HFFc6 (cell line): Measurements from ENCODE around the gene MAGI3. TPM values are rescaled to one million over a fixed set of nuclear protein-coding genes. Genes with fewer than 3 reads are reported as not detected.

Source experiments
- DNase-seq: peaks from one replicate; pipeline ENCODE4 v3.0.0-alpha.2; 2018
- H3K27ac Mint-ChIP-seq: 2 replicates; pipeline ENCODE4 v1.8.0; 2020; ENCODE audit warnings: mild to moderate bottlenecking, mixed read lengths
- H3K27me3 Mint-ChIP-seq: 2 replicates; pipeline ENCODE4 v1.8.0; 2021; ENCODE audit warnings: mild to moderate bottlenecking, moderate library complexity, mixed read lengths; ENCODE audit not compliant: insufficient read depth
- H3K36me3 Mint-ChIP-seq: 2 replicates; pipeline ENCODE4 v1.8.0; 2021; ENCODE audit warnings: low read depth, mixed read lengths
- H3K4me1 Mint-ChIP-seq: 2 replicates; pipeline ENCODE4 v1.8.0; 2020; ENCODE audit warnings: low read depth, mixed read lengths
- H3K4me3 Mint-ChIP-seq: 2 replicates; pipeline ENCODE4 v1.8.0; 2020; ENCODE audit warnings: mild to moderate bottlenecking, moderate library complexity, mixed read lengths
- H3K9me3 Mint-ChIP-seq: 2 replicates; pipeline ENCODE4 v1.8.0; 2020; ENCODE audit warnings: mild to moderate bottlenecking, mixed read lengths
- CTCF ChIP-seq: fragments of 200-600 bp; sonication (generic); IDR thresholded peaks from 2 replicates; pipeline ENCODE4 v1.5.0; 2021; ENCODE audit warnings: antibody characterized with exemption, mild to moderate bottlenecking
- total RNA-seq, 6 experiments: library from RNA; stranded (reverse); fragmentation: NEBNext Ultra II Directional; extraction: Animal tissue kit (Norgen Biotek cat#: 25700); gene quantifications; 2 replicates in 1 of 6; 3 replicates in 5 of 6; pipeline ENCODE4 v1.2.3, GENCODE V29; 2021

MAGI3 gene
- total RNA-seq, 6 experiments from 2014 or later = 5.1 to 8.2 (median 7.6) TPM

- Mint-ChIP-seq H3K4me1 (no peaks in the 10 kb centered on the region), H3K27me3 (no peaks in the 10 kb centered on the region; the same call in 1 of the 2 replicates), H3K9me3 (peaks cover 22% of the 10 kb centered on the region), H3K4me3 (no peak overlapping the region), H3K36me3 (peaks cover 37% of the 10 kb centered on the region), H3K27ac (no peak overlapping the region)
- no peak for TF ChIP-seq CTCF
- no peak for DNase-seq
Observed at GRCh38 chr1:113628997-113629396, 238.7 kb downstream of the MAGI3 start.

GRCh38 chr1:113630340-113631327, 240.3 kb downstream of the MAGI3 start:
- DNase-seq = no peak
- H3K4me1 Mint-ChIP-seq = no peaks in the 10 kb centered on the region
- H3K36me3 Mint-ChIP-seq = peaks cover 32% of the 10 kb centered on the region
- TF ChIP-seq CTCF = no peak
- H3K27me3 Mint-ChIP-seq = no peaks in the 10 kb centered on the region; the same call in 1 of the 2 replicates
- no peak overlapping the region for H3K4me3 Mint-ChIP-seq
- H3K9me3 Mint-ChIP-seq = peaks cover 20% of the 10 kb centered on the region
- no peak overlapping the region for H3K27ac Mint-ChIP-seq

- Mint-ChIP-seq H3K4me3 (no peak overlapping the region), H3K27ac (no peak overlapping the region; the same call in 1 of the 2 replicates), H3K36me3 (peaks cover 8% of the 10 kb centered on the region; the same call in 1 of the 2 replicates), H3K27me3 (no peaks in the 10 kb centered on the region), H3K4me1 (peaks cover 10% of the 10 kb centered on the region), H3K9me3 (no peaks in the 10 kb centered on the region)
- DNase-seq = no peak
- TF ChIP-seq CTCF = no peak
Observed at GRCh38 chr1:113641396-113641795, 251.1 kb downstream of the MAGI3 start.

- no peak overlapping the region for H3K4me3 Mint-ChIP-seq
Observed at GRCh38 chr1:113647164-113647563, 256.8 kb downstream of the MAGI3 start.

GRCh38 chr1:113648478-113648877, 258.2 kb downstream of the MAGI3 start:
- Mint-ChIP-seq H3K27ac (no peak overlapping the region), H3K27me3 (no peaks in the 10 kb centered on the region; the same call in 1 of the 2 replicates), H3K4me1 (peaks cover 17% of the 10 kb centered on the region), H3K4me3 (no peak overlapping the region), H3K9me3 (no peaks in the 10 kb centered on the region), H3K36me3 (no peaks in the 10 kb centered on the region)
- no peak for DNase-seq
- no peak for TF ChIP-seq CTCF

More at GRCh38 chr1:113647164-113647563, 256.8 kb downstream of the MAGI3 start:
- peaks cover 10% of the 10 kb centered on the region for H3K4me1 Mint-ChIP-seq
- H3K27ac Mint-ChIP-seq = no peak overlapping the region
- H3K36me3 Mint-ChIP-seq = no peaks in the 10 kb centered on the region
- no peak for TF ChIP-seq CTCF
- no peaks in the 10 kb centered on the region for H3K9me3 Mint-ChIP-seq
- no peak for DNase-seq
- H3K27me3 Mint-ChIP-seq = no peaks in the 10 kb centered on the region; the same call in 1 of the 2 replicates
